MCF 10A (cell line): Measurements from ENCODE around the gene SSTR1. TPM values are rescaled to one million over a fixed set of nuclear protein-coding genes. Genes with fewer than 3 reads are reported as not detected.

ENCODE experiments used
- BruUV-seq: library from RNA; stranded (reverse); fragments of 400-500 nt; replicated peaks from 2 replicates; lab custom pipeline; 2021; lab: Mats Ljungman, UMichigan
- CTCF ChIA-PET: fragments of 300-600 bp; sonication (Branson Sonifier 250); formaldehyde crosslinking; extraction: SDS; loops from one replicate; lab custom pipeline; 2021; ENCODE audit warnings: antibody characterized with exemption, inconsistent platforms; lab: Yijun Ruan, JAX
- POLR2A ChIA-PET: fragments of 300-600, 350-650 bp; sonication (Branson Sonifier 250); formaldehyde crosslinking; extraction: SDS; loops from one replicate; lab custom pipeline; 2020; ENCODE audit warnings: antibody characterized with exemption, inconsistent platforms; lab: Yijun Ruan, JAX
- DNase-seq: peaks from one replicate; pipeline ENCODE4 v3.0.0-alpha.2; 2018; ENCODE audit not compliant: unreplicated experiment
- H3K27ac Mint-ChIP-seq: one replicate; pipeline ENCODE4 v1.8.0; 2022; ENCODE audit warnings: mild to moderate bottlenecking, low read depth, mixed read lengths; ENCODE audit not compliant: unreplicated experiment
- H3K27me3 Mint-ChIP-seq: one replicate; pipeline ENCODE4 v1.8.0; 2022; ENCODE audit warnings: mixed read lengths; ENCODE audit not compliant: insufficient read depth, unreplicated experiment
- H3K36me3 Mint-ChIP-seq: one replicate; pipeline ENCODE4 v1.8.0; 2022; ENCODE audit warnings: mild to moderate bottlenecking, moderate library complexity, mixed read lengths; ENCODE audit not compliant: insufficient read depth, unreplicated experiment
- H3K4me1 Mint-ChIP-seq: one replicate; pipeline ENCODE4 v1.8.0; 2022; ENCODE audit warnings: mixed read lengths; ENCODE audit not compliant: insufficient read depth, unreplicated experiment
- H3K4me3 Mint-ChIP-seq: one replicate; pipeline ENCODE4 v1.8.0; 2022; ENCODE audit warnings: mild to moderate bottlenecking, moderate library complexity, mixed read lengths; ENCODE audit not compliant: unreplicated experiment
- H3K9me3 Mint-ChIP-seq: one replicate; pipeline ENCODE4 v1.8.0; 2022; ENCODE audit warnings: mixed read lengths; ENCODE audit not compliant: unreplicated experiment
- CTCF ChIP-seq: fragments of 200-600 bp; IDR thresholded peaks from one replicate; pipeline ENCODE4 v1.8.0; 2022; ENCODE audit warnings: antibody characterized with exemption, mild to moderate bottlenecking; ENCODE audit not compliant: unreplicated experiment
- intact Hi-C: fragments of 100-400 bp; cut with micrococcal nuclease; formaldehyde crosslinking; loops from 2 replicates; pipeline ENCODE4 v1.14.1; 2022
- total RNA-seq: library from RNA; stranded (reverse); gene quantifications from 2 replicates; pipeline ENCODE4 v1.2.3, GENCODE V29; 2022

Gene SSTR1
- total RNA-seq, 1 experiment from 2014 or later = 0.33 TPM

- H3K27me3 Mint-ChIP-seq = no peaks in the 10 kb centered on the region
- H3K27ac Mint-ChIP-seq = no peak overlapping the region
- no peak overlapping the region for H3K4me3 Mint-ChIP-seq
- no peak for TF ChIP-seq CTCF
- no peaks in the 10 kb centered on the region for H3K36me3 Mint-ChIP-seq
- peaks cover 10% of the 10 kb centered on the region for H3K9me3 Mint-ChIP-seq
- intact Hi-C loops = no loop called here
- ChIA-PET POLR2A (no interaction called here), CTCF (interaction anchor here (0.6 kb wide), 1 partner anchor 23 kb away, joined by 4 read pairs; no protein-coding TSS in a partner anchor)
- no peak for DNase-seq
- H3K4me1 Mint-ChIP-seq = peaks cover 9% of the 10 kb centered on the region
- no TSS peak for BruUV-seq
Measured at GRCh38 chr14:38174711-38175110, 33.0 kb upstream of the SSTR1 start.

DNA sequence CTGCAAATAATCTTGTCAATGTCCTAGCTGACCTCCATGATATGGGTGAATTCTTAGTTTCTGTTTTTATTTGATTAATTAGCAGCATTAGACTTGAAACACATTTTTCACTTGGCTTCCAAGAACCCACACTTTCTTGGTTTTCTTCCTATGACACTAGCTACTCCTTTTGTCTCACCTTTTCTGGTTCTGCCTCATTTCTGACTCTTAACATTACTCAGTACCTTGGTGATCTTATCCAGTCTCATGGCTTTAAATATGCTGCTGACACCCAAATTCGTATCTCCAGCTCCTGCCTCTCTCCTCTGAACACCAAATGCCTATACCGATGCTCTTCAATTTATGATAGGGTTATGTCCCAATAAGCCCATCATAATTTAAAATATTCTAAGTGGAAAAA is 32.0 kb upstream of the SSTR1 start:
- Mint-ChIP-seq H3K27me3 (no peaks in the 10 kb centered on the region), H3K36me3 (no peaks in the 10 kb centered on the region), H3K27ac (no peak overlapping the region), H3K4me1 (peaks cover 9% of the 10 kb centered on the region), H3K4me3 (no peak overlapping the region), H3K9me3 (peaks cover 10% of the 10 kb centered on the region)
- DNase-seq = no peak
- TF ChIP-seq CTCF = no peak
- intact Hi-C loops = no loop called here
- ChIA-PET POLR2A (no interaction called here), CTCF (interaction anchor here (0.8 kb wide), 1 partner anchor 10 kb away, joined by 4 read pairs; no protein-coding TSS in a partner anchor)
- no TSS peak for BruUV-seq

DNA sequence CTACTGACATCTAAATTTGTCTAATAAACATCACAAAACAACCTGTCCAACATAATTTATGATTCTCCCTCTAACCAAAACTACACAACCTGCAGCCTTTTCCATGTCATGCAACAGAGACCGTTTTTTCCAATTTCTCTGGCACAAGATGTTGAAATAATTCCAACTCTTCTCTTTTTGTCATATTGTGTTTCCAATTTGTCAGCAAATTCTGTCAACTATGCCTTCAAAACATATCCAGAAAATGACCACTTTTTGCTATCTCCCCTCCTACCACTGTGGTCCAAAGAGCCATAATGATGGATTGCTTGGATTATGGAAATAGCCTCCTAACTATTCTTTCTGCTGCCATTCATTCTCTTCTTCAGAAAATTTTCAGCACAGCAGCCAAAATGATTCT is 31.3 kb upstream of the SSTR1 start:
- Mint-ChIP-seq H3K4me3 (no peak overlapping the region), H3K27ac (no peak overlapping the region), H3K9me3 (peaks cover 10% of the 10 kb centered on the region), H3K4me1 (peaks cover 5% of the 10 kb centered on the region), H3K36me3 (no peaks in the 10 kb centered on the region), H3K27me3 (no peaks in the 10 kb centered on the region)
- intact Hi-C loops = no loop called here
- ChIA-PET POLR2A (interaction anchor here (0.6 kb wide), 1 partner anchor 678 kb away, joined by 3 read pairs; no protein-coding TSS in a partner anchor), CTCF (no interaction called here)
- DNase-seq = no peak
- BruUV-seq = no TSS peak
- no peak for TF ChIP-seq CTCF

GRCh38 chr14:38184132-38184531 is 23.6 kb upstream of the SSTR1 start:
- Mint-ChIP-seq H3K36me3 (no peaks in the 10 kb centered on the region), H3K27ac (no peak overlapping the region)

More at GRCh38 chr14:38184132-38184531, 23.6 kb upstream of the SSTR1 start:
- no TSS peak for BruUV-seq
- intact Hi-C loops = no loop called here
- DNase-seq = no peak
- ChIA-PET POLR2A (no interaction called here), CTCF (interaction anchor here (2.9 kb wide), 1 partner anchor 13 kb away, joined by 11 read pairs; no protein-coding TSS in a partner anchor)
- Mint-ChIP-seq H3K9me3 (peaks cover 6% of the 10 kb centered on the region), H3K4me1 (peaks cover 19% of the 10 kb centered on the region), H3K27me3 (no peaks in the 10 kb centered on the region), H3K4me3 (no peak overlapping the region)
- TF ChIP-seq CTCF = no peak
